Left ventricle myocardium inferior (tissue), 1 donor: ENCODE data around the gene DPYSL5. TPM values are rescaled to one million over a fixed set of nuclear protein-coding genes. Genes with fewer than 3 reads are reported as not detected.

ENCODE experiments used
- DNase-seq: peaks from one replicate; pipeline ENCODE4 v3.0.0-alpha.2; 2020
- H3K27ac ChIP-seq: fragments of 200-600 bp; replicated peaks from 2 replicates; pipeline ENCODE4 v1.8.0; 2021
- H3K27me3 ChIP-seq: fragments of 200-600 bp; 2 replicates; pipeline ENCODE4 v1.8.0; 2021; ENCODE audit warnings: low read depth
- H3K36me3 ChIP-seq: fragments of 200-600 bp; 2 replicates; pipeline ENCODE4 v1.8.0; 2021
- H3K4me1 ChIP-seq: fragments of 200-600 bp; 2 replicates; pipeline ENCODE4 v1.8.0; 2021
- H3K4me3 ChIP-seq: fragments of 200-600 bp; 2 replicates; pipeline ENCODE4 v1.8.0; 2021; ENCODE audit warnings: mild to moderate bottlenecking, moderate library complexity
- H3K9me3 ChIP-seq: fragments of 200-600 bp; replicated peaks from 2 replicates; pipeline ENCODE4 v1.8.0; 2021
- CTCF ChIP-seq: fragments of 200-600 bp; IDR thresholded peaks from 2 replicates; pipeline ENCODE4 v1.8.0; 2021; ENCODE audit warnings: antibody characterized with exemption, mild to moderate bottlenecking, borderline replicate concordance
- intact Hi-C: fragments of 100-400 bp; cut with micrococcal nuclease; formaldehyde crosslinking; loops from one replicate; pipeline ENCODE4 v1.11.0; 2022
- total RNA-seq: library from RNA; stranded (reverse); fragmentation: NEBNext Ultra II Directional; extraction: Animal tissue kit (Norgen Biotek cat#: 25700); gene quantifications from one replicate; pipeline ENCODE4 v1.2.1, GENCODE V29; 2021
- donor health status: DM: no; HTN: yes; CAD: no; lungs with severe emphysema.

DPYSL5 gene
- total RNA-seq, 1 donor from 2014 or later = not detected

- H3K27ac ChIP-seq = no peak overlapping the region
- H3K4me1 ChIP-seq = peaks cover 40% of the 10 kb centered on the region
- H3K27me3 ChIP-seq = peaks cover 100% of the 10 kb centered on the region
- intact Hi-C loops = loop anchor here (5.0 kb wide), 1 partner anchor 95 kb away; no protein-coding TSS in a partner anchor
- DNase-seq = no peak
- no peaks in the 10 kb centered on the region for H3K36me3 ChIP-seq
- H3K9me3 ChIP-seq = no peaks in the 10 kb centered on the region
- no peak for TF ChIP-seq CTCF
- H3K4me3 ChIP-seq = peak overlapping the region; percentile 61
Measured at GRCh38 chr2:26847307-26847654, 651 bp upstream of the DPYSL5 start.

GRCh38 chr2:26848336-26849055 lies 564 bp downstream of the DPYSL5 start:
- Histone ChIP-seq H3K27ac (no peak overlapping the region), H3K27me3 (peaks cover 100% of the 10 kb centered on the region), H3K4me1 (peaks cover 52% of the 10 kb centered on the region), H3K9me3 (no peaks in the 10 kb centered on the region), H3K4me3 (peak overlapping the region; percentile 61), H3K36me3 (no peaks in the 10 kb centered on the region)
- no peak for TF ChIP-seq CTCF
- intact Hi-C loops = loop anchor here (5.0 kb wide), 1 partner anchor 94 kb away; no protein-coding TSS in a partner anchor
- DNase-seq = no peak

- intact Hi-C loops = loop anchor here (5.0 kb wide), 1 partner anchor 93 kb away; no protein-coding TSS in a partner anchor
- peaks cover 55% of the 10 kb centered on the region for H3K4me1 ChIP-seq
- H3K36me3 ChIP-seq = no peaks in the 10 kb centered on the region
- H3K4me3 ChIP-seq = peak overlapping the region; percentile 61
- DNase-seq = no peak
- TF ChIP-seq CTCF = no peak
- H3K27ac ChIP-seq = no peak overlapping the region
- H3K27me3 ChIP-seq = peaks cover 96% of the 10 kb centered on the region
- H3K9me3 ChIP-seq = no peaks in the 10 kb centered on the region
Measured at GRCh38 chr2:26849056-26849999, 1.4 kb downstream of the DPYSL5 start.

- H3K36me3 ChIP-seq = no peaks in the 10 kb centered on the region
- H3K4me3 ChIP-seq = peak overlapping the region; percentile 61
- peaks cover 55% of the 10 kb centered on the region for H3K4me1 ChIP-seq
- intact Hi-C loops = loop anchor here (5.0 kb wide), 1 partner anchor 92 kb away; no protein-coding TSS in a partner anchor
- TF ChIP-seq CTCF = no peak
- peaks cover 89% of the 10 kb centered on the region for H3K27me3 ChIP-seq
- no peak for DNase-seq
- H3K9me3 ChIP-seq = no peaks in the 10 kb centered on the region
- H3K27ac ChIP-seq = no peak overlapping the region
Measured at GRCh38 chr2:26850000-26850431, 2.1 kb downstream of the DPYSL5 start.

- Histone ChIP-seq H3K27me3 (peaks cover 84% of the 10 kb centered on the region), H3K9me3 (no peaks in the 10 kb centered on the region), H3K36me3 (no peaks in the 10 kb centered on the region), H3K27ac (no peak overlapping the region), H3K4me3 (no peak overlapping the region), H3K4me1 (peaks cover 55% of the 10 kb centered on the region)
- DNase-seq = no peak
- no peak for TF ChIP-seq CTCF
- intact Hi-C loops = no loop called here
Measured at GRCh38 chr2:26850505-26850904, 2.6 kb downstream of the DPYSL5 start.
